Suprapubic skin (tissue), 4 donors: ENCODE data around the gene DTNBP1. TPM values are rescaled to one million over a fixed set of nuclear protein-coding genes. Genes with fewer than 3 reads are reported as not detected.

Source experiments
- DNase-seq, 2 donors: peaks; one replicate each; pipeline ENCODE4 v3.0.0-alpha.2; 2019; ENCODE audit warnings: low spot score in 2 of 2
- H3K27ac ChIP-seq: fragments of 200-600 bp; sonication (generic); one replicate; pipeline ENCODE4 v1.5.1; 2019
- H3K27me3 ChIP-seq: fragments of 200-600 bp; sonication (generic); one replicate; pipeline ENCODE4 v1.5.1; 2019
- H3K36me3 ChIP-seq: fragments of 200-600 bp; sonication (generic); one replicate; pipeline ENCODE4 v1.5.1; 2019
- H3K4me1 ChIP-seq: fragments of 200-600 bp; sonication (generic); one replicate; pipeline ENCODE4 v1.5.1; 2019
- H3K4me3 ChIP-seq: fragments of 200-600 bp; sonication (generic); one replicate; pipeline ENCODE4 v1.5.1; 2019; ENCODE audit warnings: mild to moderate bottlenecking
- H3K9me3 ChIP-seq: fragments of 200-600 bp; sonication (generic); one replicate; pipeline ENCODE4 v1.5.1; 2019
- CTCF ChIP-seq, 2 donors: fragments of 200-600 bp in 1 of 2; fragments of 450-650 bp in 1 of 2; sonication (generic) in 1 of 2; IDR thresholded peaks; one replicate each; pipeline ENCODE4 v1.5.1; 2016 to 2019; ENCODE audit warnings: antibody characterized with exemption in 2 of 2, mild to moderate bottlenecking in 1 of 2, moderate library complexity in 1 of 2
- EP300 ChIP-seq: sonication (generic); formaldehyde crosslinking; IDR thresholded peaks from one replicate; pipeline ENCODE4 v1.6.1; 2017; ENCODE audit warnings: antibody characterized with exemption
- POLR2A ChIP-seq, 2 donors: fragments of 450-650 bp; IDR thresholded peaks; one replicate each; pipeline ENCODE4 v1.6.1; 2017; ENCODE audit warnings: antibody characterized with exemption in 2 of 2, mild to moderate bottlenecking in 2 of 2, moderate library complexity in 2 of 2
- POLR2AphosphoS5 ChIP-seq, 3 donors: sonication (generic); formaldehyde crosslinking; IDR thresholded peaks; one replicate each; pipeline ENCODE4 v1.6.1; 2017; ENCODE audit warnings: antibody characterized with exemption in 3 of 3
- WGBS: methylation state at CpG from one replicate; pipeline ENCODE4 v1.1.5; 2018; 5-methylcytosine and 5-hydroxymethylcytosine counted together
- total RNA-seq, 4 donors: library from RNA; depleted of rRNA; stranded (reverse); fragments of >200 nt; gene quantifications; one replicate each; pipeline ENCODE4 v1.1.0, GENCODE V29; 2016

Gene DTNBP1
- total RNA-seq, 4 donors from 2014 or later: 12.7 to 17.1 (median 16.4) TPM

DNA sequence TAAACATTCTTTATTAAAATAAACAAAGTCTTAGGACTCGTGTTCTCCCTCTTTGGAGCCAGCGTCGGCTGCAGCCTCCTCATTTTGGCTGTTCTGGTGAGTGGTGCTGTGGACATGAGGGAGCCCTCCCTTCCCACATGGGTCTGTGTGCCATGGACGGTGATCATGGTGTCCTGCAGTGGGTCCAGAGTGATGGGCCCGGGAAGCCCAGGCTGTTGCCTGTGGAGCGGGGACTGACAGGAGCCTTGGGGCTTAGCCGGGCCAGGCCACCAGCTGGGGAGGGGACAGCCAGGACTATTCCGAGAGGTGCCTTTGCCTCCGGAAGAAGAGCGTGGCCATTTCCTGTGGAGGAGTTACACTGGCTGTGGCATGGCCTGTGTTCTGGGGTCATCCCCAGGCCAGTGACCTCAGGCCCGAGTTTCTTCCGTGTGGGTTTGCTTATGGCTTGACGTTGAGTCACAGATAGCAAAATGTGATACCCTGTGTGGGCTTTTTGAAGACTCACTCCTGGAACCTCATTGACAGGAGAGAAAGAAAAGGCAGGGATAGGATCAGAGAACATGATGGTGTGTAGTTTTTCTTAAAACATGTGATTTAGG is 153.4 kb downstream of the DTNBP1 start:
- Histone ChIP-seq H3K9me3 (no peaks in the 10 kb centered on the region), H3K36me3 (peaks cover 81% of the 10 kb centered on the region), H3K27me3 (no peaks in the 10 kb centered on the region), H3K4me1 (peaks cover 22% of the 10 kb centered on the region), H3K4me3 (no peak overlapping the region), H3K27ac (no peak overlapping the region)
- peak in 1 of 2 donors; percentile 33 for DNase-seq
- WGBS: 86% methylated on average over 9 of the region's 13 CpGs
- TF ChIP-seq POLR2AphosphoS5 (IDR thresholded peaks at IDR 0.05) (no peak), CTCF (IDR thresholded peaks at IDR 0.05) (no peak), POLR2A (IDR thresholded peaks at IDR 0.05) (no peak), EP300 (no peak)

DNA sequence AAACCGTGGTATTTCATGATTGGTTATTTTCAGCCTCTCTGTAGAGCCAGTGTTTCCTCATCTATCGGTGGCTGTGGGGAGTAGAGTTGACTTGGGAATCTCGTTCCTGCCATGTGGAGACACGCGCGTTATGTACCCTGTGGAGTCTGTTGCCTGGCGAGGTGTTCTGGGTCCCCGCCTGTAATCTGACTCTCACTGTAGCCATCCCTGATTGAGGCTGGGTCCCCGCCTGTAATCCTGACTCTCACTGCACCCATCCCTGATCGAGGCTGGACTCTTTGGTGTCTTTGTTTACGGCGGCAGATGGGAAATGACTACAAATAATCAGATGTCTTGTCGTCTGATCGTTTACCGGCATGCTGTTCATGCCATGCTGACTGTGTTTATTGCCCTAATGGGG is 153.9 kb downstream of the DTNBP1 start:
- no peaks in the 10 kb centered on the region for H3K9me3 ChIP-seq
- no peak overlapping the region for H3K27ac ChIP-seq
- no peak overlapping the region for H3K4me3 ChIP-seq
- peak in 1 of 2 donors; percentile 11 for DNase-seq
- peaks cover 22% of the 10 kb centered on the region for H3K4me1 ChIP-seq
- H3K27me3 ChIP-seq: no peaks in the 10 kb centered on the region
- WGBS: 94% methylated on average over 15 of the region's 15 CpGs
- no peak for TF ChIP-seq EP300
- TF ChIP-seq CTCF (IDR thresholded peaks at IDR 0.05): no peak
- no peak for TF ChIP-seq POLR2A (IDR thresholded peaks at IDR 0.05)
- TF ChIP-seq POLR2AphosphoS5 (IDR thresholded peaks at IDR 0.05): no peak
- peaks cover 76% of the 10 kb centered on the region for H3K36me3 ChIP-seq

- peak in 1 of 2 donors; percentile 35 for DNase-seq
- no peaks in the 10 kb centered on the region for H3K27me3 ChIP-seq
- H3K36me3 ChIP-seq: peaks cover 71% of the 10 kb centered on the region
- peaks cover 27% of the 10 kb centered on the region for H3K4me1 ChIP-seq
- 93% methylated on average over 6 of the region's 6 CpGs for WGBS
- no peaks in the 10 kb centered on the region for H3K9me3 ChIP-seq
- no peak overlapping the region for H3K27ac ChIP-seq
- no peak overlapping the region for H3K4me3 ChIP-seq
- TF ChIP-seq CTCF (IDR thresholded peaks at IDR 0.05) (no peak), POLR2A (IDR thresholded peaks at IDR 0.05) (no peak), POLR2AphosphoS5 (IDR thresholded peaks at IDR 0.05) (no peak), EP300 (no peak)
Measured at GRCh38 chr6:15508441-15508871, 154.4 kb downstream of the DTNBP1 start.

GRCh38 chr6:15507746-15508145 is 155.1 kb downstream of the DTNBP1 start:
- TF ChIP-seq CTCF (IDR thresholded peaks at IDR 0.05) (no peak), EP300 (no peak), POLR2AphosphoS5 (IDR thresholded peaks at IDR 0.05) (no peak), POLR2A (IDR thresholded peaks at IDR 0.05) (no peak)
- H3K27me3 ChIP-seq: no peaks in the 10 kb centered on the region
- no peaks in the 10 kb centered on the region for H3K9me3 ChIP-seq
- 87% methylated on average over 14 of the region's 14 CpGs for WGBS
- no peak overlapping the region for H3K27ac ChIP-seq
- no peak overlapping the region for H3K4me3 ChIP-seq
- peaks cover 28% of the 10 kb centered on the region for H3K4me1 ChIP-seq
- DNase-seq: peak in 1 of 2 donors; percentile 55
- peaks cover 64% of the 10 kb centered on the region for H3K36me3 ChIP-seq

GRCh38 chr6:15507221-15507620 is 155.6 kb downstream of the DTNBP1 start:
- H3K4me3 ChIP-seq: no peak overlapping the region
- H3K27ac ChIP-seq: no peak overlapping the region
- peaks cover 30% of the 10 kb centered on the region for H3K4me1 ChIP-seq
- H3K27me3 ChIP-seq: no peaks in the 10 kb centered on the region
- DNase-seq: peak; percentile 47
- TF ChIP-seq POLR2A (IDR thresholded peaks at IDR 0.05): no peak
- WGBS: 98% methylated on average over 11 of the region's 11 CpGs
- peaks cover 63% of the 10 kb centered on the region for H3K36me3 ChIP-seq
- no peaks in the 10 kb centered on the region for H3K9me3 ChIP-seq
